GM19328 (cell line): Measurements from ENCODE around the gene ZAP70.
A peak's percentile ranks its signal among the peaks of the same experiment; 100 is the strongest.
"Not testable (repeated sequence)": the region's sequence is repeated elsewhere in the genome, so short reads cannot be mapped to it uniquely, and the experiment has no call there.

ENCODE experiments used
- ATAC-seq: cut with Tn5 transposase; IDR thresholded peaks from one replicate; pipeline ENCODE4 v1.9.1; 2021; ENCODE audit warnings: mild to moderate bottlenecking, moderate library complexity; ENCODE audit not compliant: unreplicated experiment

Gene ZAP70

DNA sequence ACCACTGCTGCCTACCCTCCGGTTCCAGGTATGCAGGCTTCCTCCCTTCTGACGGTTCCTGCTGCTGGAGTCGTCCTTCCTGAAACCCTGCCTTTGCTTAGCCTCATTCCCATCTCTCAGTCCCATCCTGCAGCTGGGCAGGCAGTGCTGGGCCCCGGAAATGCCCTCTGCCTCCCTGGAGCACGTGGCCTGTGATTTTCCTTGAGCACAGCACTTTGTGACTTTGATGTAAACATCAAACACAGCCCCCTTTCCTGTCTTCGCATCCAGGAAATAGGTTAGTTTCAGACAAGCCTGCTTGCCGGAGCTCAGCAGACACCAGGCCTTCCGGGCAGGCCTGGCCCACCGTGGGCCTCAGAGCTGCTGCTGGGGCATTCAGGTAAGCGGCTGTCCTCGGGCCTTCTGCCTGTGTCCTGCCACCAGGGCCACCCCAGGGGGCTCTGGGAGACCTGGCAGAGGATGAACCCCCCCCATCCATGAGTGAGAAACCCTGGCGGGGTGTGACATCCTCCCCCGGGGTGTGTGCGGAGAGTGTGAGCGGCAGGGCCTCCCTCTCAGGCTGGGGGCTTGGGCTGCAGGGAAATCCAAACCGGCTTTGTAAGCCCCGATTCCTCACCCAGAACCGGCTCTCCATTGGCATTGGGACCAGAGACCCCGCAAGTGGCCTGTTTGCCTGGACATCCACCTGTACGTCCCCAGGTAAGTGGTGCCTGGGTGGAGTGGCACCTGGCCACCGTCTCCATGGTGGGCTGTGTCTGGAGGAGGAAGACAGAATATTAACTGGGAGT, at the start of gene ZAP70:
Gene ZAP70 (plus strand): TSS at position 281 of the 788 bp plus-strand sequence. CDS start 10,461 bp downstream, outside the sequence.
- ATAC-seq = no peak

DNA sequence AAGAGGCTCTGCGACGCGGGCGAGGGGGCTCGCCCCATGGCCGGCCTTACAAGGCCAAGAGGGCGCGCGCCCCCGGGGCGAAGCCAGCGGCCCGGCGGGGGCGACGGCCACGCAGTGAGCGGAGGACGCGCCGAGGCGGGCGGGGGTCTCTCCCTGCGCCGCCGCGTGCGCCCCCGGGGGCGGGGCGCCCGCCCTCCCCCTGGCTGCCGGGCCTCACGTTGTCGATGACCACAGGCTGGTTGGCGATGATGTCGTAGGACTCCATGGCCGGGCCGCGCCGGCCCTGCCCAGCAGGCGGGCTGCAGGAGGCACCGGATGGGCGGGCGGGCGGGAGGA, 49.8 kb upstream of the ZAP70 start:
- ATAC-seq = no peak

DNA sequence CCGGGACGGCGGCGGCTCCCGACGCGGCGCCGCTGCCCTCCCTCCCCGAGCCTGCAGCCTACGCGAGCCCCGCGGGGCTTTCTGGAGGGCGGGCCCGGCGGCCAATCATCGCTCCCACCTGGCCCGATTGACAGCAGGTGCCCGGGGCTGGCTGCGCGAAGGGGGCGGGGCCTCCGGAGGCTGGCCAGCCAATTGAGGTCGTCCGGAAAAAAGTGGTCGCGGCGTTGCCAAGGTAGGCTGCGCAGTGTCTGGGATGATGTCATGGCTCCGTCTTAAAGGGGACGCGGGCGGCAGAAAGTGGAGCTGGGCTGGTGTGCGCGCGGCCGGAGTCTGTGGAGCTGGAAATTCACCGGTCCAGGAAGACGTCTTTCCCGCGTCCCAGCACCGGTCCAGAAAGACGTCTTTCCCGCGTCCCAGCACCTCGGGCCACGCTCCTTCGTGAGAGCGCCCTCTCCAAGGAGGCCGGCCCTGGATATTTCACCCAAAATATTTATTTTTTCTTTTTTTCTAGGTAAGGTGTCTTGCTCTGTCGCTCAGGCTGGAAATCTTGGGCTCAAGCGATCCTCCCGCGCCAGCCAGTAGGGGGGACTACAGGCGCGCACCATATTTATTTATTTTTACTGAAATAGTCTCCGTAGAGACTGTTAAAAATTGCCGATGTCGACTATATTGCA, 49.3 kb upstream of the ZAP70 start, which contains the start of gene ACTR1B:
Gene ACTR1B (minus strand): TSS at position 83 of the 674 bp plus-strand sequence. CDS start 154 bp downstream, outside the sequence.
- peak; percentile 81 for ATAC-seq

DNA sequence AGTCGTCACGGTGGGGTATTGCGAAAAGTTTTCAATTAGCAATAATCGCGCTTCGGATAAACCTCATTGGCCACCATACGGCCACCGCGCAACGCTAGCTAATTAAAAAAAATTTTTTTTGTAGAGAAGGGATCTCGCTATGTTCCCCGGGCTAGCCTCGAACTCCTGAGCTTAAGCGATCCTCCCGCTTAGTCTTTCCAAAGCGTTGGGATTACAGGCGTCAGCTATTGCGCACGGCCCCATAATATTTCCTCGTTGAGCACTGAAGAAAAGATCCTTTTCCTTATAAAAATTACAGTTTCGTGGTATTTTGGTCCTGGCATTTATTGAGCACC, 48.8 kb upstream of the ZAP70 start:
- ATAC-seq = no peak

DNA sequence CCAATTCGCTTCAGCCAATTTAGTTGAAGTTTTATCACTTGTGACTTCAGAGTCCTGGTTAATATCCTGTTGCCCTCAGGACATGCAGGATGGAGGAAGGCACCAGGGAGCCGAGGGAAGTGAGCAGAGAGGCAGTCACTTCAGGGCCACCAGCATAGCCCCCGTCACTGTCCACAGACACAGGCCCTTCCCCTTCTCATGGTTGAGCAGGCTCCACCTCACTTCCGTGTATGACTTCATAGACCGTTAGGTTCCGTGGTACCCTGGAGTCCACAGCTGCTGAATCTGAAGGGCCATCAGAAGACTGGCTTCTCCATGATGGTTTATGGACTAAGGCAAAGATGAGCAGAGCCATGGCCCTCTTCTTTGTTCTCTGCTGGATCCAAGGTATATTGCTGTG, 43.9 kb upstream of the ZAP70 start, which contains the start of gene C2orf92:
Gene C2orf92 (plus strand): TSS at position 266 of the 400 bp plus-strand sequence. CDS start 76 bp downstream, at position 342.
- no peak for ATAC-seq

DNA sequence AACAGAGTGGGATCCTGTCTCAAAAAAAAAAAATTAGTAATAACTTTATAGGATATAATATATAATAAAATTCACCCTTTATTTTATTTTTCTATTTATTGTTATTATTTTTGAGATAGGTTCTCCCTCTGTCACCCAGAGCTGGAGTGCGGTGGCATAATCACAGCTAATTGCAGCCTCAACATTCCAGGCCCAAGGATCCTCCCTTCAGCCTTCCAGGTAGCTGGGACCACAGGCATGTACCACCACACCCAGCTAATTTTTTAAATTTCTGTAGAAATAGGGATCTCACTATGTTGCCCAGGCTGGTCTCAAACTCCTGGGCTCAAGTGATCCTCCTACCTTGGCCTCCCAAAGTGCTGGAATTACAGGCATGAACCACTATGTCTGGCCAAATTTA, 42.9 kb upstream of the ZAP70 start:
- ATAC-seq = no peak

DNA sequence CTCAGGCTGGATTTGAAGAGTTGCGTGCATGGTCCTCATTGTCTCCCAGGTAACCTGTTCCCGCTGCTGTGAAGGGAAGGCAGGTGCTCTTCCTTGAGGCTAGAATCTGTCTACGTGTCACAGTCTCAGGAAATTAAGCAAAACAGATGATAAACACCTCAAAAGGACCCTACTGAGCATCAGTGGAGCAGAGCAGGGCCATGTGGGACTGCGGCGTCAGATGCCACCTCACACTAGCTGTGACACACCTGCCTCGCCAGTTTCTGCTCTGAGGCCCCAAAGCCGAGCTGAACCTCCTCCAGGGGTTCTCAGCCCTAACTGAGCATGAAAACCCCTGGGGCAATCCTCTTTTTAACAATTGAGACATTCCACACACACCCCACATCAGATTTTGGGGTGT, 41.9 kb upstream of the ZAP70 start:
- ATAC-seq = no peak

DNA sequence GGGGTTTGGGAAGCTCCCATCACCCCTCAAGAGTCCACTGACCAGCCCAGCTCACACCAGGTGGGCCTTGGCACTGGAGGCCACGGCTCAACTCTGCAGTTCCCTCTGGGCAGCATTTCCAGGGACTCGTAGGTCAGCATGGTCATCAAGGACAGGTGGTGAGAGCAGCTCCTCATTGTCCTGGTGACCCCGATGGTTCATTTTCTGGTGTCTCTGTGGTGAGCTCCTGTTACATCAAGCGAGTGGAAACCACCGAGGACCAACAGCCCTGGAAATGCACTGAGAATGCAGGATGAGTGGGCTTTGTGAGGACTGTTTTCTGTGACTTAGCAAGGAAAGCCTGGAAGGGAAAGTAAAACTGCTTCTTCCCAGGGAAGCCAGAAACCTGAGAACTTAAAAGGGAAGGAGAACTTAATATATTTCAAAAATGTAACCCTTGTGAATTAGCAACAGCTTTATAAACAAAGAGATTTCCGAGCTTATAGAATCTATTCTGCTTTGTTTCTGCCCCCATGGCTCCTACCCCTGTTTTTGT, 40.7 kb upstream of the ZAP70 start:
- ATAC-seq = not testable (repeated sequence)

DNA sequence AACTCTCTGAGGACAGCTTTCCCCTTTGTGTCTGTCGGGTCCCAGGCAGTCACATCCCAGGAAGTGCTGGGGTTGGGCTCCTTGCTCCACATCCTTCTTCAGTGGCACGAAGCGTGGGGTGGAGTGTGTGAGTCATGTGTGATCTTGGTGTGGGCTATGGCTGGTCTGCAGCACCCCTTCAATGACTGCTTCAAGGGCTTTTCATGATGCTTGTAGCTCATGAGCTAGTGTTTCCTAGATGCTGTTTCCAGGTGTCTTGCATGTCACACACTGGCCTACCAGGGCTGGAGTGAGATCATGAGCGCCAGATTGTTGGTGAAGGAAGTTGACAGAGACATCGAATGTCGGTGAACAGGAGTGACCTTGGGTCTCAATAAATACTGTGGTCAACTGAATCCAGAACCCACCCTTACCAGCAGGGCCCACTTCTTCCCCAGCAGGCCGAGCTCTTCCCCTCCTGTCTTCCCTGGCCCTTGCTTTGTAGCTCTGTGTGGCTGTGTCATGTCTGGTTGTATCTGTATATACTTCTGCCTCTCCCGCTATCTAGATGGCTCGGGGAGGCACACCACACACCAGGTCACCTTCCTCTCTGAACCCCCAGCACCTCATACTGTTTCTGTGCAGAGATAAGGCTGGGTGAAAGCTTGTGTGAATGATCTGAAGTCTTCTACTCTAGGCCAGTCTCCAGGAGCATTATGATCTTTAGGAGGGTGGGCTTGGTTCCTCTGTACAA, 40.0 kb upstream of the ZAP70 start:
- no peak for ATAC-seq

DNA sequence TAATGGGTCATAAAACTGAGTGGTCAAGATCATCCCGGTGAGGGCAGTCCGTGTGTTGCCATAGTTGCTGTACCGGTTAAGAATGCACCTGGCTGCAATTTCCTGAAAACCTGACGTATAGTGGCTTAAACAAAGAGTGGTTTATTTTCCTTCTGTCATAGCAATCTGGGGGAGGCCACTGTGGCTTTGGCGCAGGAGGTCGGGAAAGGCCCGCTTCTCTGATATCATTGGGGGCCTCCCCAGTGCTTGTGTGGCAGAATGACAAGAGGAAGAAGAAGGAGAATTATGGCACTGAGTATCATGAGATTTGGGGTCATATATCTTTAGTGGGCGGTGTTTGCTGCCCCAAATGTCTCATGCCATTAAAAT, 39.5 kb upstream of the ZAP70 start:
- no peak for ATAC-seq

DNA sequence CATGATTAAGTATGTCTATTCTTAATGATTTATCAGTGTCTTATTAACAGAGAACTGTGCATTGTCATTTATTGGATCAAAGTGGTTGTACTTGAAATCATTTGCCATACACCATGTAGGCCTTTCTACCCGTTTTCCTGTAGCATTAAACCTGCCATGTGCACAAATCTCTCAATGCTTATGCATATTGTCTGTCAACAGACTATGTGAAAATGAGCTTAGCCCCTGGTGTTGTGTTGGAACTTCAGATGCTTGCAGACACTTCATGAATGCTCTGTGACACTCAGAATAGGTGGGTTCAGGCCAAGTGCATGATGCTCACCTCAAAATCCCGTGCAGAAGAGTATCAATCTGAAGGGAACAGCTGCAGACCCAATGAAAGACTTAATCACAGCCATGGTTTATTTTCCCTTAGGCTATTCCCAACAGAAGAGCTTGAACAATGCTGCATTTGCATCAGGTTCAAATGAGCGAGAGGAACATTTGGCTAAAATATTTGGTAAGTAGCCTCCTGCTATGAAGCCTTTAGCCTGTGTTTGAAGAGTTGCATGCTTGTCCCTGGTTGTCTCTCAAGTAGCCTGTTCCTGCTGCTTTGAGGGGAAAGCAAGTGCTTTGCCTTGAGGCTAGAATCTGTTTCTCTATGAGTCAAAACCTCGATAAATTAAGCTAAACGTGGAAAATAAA, 37.8 kb upstream of the ZAP70 start:
- no peak for ATAC-seq

DNA sequence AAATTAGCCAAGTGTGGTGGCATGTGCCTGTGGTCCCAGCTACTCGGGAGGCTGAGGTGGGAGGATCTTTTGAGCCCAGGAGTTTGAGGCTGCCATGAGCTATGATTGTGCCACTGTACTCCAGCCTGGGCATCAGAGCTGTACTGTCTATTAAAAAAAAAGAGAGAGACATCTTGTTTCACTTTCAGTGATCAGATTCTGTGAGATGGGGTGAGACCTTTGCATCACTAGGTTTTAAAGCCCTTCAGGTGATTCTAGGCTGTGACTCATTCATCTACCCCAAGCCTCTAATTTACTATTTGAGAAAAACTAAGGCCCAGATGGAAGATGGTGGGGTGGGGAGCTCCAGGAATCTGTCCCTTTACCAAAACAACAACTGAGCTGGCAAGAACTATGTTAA, 36.8 kb upstream of the ZAP70 start:
- no peak for ATAC-seq

DNA sequence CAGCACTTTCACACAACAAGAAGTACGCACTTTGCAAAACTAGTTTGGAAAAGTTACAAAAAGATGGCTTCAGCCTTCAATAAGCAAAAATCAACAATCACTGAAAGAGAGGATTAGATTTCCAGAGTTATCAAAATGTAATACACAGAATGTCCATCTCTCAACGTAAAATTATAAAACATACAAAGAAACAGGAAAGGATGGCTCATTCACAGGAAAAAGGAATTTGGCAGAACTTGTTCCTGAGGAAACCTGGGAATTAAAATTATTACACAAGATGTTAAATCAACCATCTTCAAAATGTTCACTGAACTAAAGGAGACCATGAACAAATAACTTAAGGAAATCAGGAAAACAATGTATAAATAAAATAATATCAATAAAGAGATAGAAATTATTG, 35.9 kb upstream of the ZAP70 start:
- ATAC-seq = no peak

DNA sequence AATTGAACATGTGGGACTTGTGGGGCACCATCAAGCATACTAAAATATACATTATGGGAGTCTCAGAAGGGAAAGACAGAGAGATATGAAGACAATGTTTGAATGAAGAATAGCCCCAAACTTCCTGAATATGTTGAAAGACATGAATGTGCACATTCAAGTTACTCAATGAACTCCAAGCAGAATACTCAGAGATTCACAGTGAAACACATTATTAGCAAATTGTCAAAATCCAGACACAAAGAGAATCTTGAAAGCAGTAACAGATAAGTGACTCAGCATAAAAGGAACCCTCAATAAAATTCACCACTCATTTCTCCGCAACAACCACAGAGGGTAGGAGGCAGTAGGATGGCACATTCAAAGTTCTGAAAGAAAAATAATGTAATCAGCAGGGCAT, 35.1 kb upstream of the ZAP70 start:
- ATAC-seq = no peak

DNA sequence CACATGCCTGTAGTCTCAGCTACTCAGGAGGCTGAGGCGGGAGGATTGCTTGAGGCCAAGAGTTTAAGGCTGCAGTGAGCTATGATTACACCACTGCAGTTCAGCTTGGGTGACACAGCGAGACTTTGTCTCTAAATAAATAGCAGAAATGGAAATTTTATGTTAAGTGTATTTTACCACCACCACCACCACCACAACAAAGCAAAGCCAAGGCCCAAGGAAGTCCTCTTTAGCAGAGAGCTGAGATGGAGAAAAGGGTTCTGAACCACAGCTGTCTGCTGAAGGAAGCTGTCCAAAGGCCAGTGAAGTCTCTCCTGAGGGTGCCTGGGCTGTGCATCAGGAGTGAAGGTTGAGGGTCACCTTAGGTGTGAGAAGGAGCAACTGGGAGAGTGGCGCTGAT, 26.1 kb upstream of the ZAP70 start:
- ATAC-seq = not testable (repeated sequence)

DNA sequence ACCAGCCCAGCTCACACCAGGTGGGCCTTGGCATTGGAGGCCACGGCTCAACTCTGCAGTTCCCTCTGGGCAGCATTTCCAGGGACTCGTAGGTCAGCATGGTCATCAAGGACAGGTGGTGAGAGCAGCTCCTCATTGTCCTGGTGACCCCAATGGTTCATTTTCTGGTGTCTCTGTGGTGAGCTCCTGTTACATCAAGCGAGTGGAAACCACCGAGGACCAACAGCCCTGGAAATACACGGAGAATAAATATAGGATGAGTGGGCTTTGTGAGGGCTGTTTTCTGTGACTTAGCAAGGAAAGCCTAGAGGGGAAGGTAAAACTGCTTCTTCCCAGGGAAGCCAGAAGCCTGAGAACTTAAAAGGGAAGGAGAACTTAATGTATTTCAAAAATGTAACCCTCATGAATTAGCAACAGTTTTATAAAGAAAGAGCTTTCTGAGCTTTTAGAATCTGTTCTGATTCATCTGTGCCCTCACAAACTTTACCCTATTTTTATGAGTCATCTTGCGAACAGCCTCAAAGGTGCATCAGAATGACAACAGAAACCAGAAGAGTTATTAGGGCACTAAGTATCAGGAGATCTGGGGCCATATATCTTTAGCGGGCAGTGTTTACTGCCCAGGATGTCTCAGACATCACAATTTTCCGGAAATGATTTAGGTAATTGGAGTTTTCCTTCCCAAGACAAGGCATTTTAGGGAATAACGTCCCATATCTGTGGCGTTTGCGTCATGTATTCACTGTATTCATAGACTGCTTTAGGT, 25.1 kb upstream of the ZAP70 start:
- no peak for ATAC-seq

DNA sequence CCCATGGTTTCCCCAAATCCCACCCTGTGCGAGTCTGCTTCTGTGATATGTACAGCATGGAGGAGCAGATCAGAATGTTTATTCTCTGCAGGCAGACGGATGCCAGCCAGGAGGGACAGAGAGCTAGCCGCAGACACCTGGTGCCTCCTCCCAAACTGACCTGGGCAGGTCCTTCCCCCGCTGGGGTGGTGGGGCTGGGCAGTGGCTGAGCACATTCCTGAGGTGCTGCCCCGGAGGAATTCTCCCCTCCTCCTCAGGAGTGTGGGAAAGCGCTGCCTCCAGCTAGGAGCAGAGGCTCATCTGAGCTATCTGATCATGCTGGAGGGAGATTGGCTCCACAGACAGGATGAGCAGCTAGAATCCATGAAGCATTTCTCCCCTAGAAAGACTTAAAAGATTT, 22.2 kb upstream of the ZAP70 start:
- no peak for ATAC-seq

DNA sequence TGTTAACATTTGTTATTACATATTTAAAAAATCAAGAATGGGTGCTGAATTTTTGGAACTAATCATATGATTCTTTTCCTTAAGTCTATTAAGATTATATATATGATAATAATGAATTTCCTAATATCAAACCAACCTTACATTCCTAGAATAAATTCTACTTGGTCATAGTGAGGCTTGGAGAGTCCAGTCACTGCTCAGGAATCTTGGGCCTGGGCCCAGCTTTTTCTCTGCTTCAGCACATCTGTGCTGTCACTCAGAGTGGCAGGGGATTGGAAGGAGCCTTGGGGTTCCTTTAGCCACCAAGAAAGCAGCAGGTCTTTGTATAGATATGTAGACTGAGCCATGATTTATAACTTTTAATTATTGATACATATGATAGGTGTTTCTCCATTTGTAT, 19.9 kb upstream of the ZAP70 start:
- ATAC-seq = no peak

DNA sequence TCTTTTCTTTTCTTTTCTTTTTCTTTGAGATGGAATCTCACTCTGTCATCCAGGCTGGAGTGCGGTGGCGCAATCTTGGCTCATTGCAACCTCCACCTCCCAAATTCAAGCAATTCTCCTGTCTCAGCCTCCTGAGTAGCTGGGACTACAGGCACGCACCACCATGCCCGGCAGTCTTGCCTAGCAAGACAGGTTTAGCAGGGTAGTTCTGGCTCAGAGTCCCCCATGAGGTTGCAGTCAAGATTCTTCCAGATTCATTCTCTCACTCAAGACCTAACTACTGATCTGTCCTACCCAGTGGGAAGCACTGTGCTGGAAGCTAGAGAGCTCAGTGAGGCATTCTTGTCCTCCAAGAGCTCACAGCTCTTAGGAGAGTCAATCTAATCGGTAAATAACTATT, 17.6 kb upstream of the ZAP70 start:
- ATAC-seq = no peak
